Omental fat pad (tissue), 4 donors: Measurements from ENCODE around the gene CIT. TPM values are rescaled to one million over a fixed set of nuclear protein-coding genes. Genes with fewer than 3 reads are reported as not detected.
"Not testable (repeated sequence)": the region's sequence is repeated elsewhere in the genome, so short reads cannot be mapped to it uniquely, and the experiment has no call there.

ENCODE experiments used
- ATAC-seq: fragments of 150-250 bp; one replicate; pipeline ENCODE4 v1.9.1; 2016; ENCODE audit warnings: mild to moderate bottlenecking, moderate library complexity; ENCODE audit not compliant: low FRiP score
- DNase-seq: peaks from one replicate; pipeline ENCODE4 v3.0.0-alpha.2; 2019; ENCODE audit warnings: low spot score
- CTCF ChIP-seq, 3 donors: fragments of 450-650 bp; IDR thresholded peaks; one replicate each; pipeline ENCODE4 v1.5.1; 2016 to 2017; ENCODE audit warnings: antibody characterized with exemption in 3 of 3, mild to moderate bottlenecking in 3 of 3, moderate library complexity in 2 of 3
- total RNA-seq, 4 donors: library from RNA; depleted of rRNA; stranded (reverse); fragments of >200 nt; gene quantifications; one replicate each; pipeline ENCODE4 v1.1.0, GENCODE V29; 2016

The CIT gene
- total RNA-seq, 4 donors from 2014 or later, result 0.93 to 4.3 (median 3.4) TPM

GRCh38 chr12:119885549-119885948, 8.4 kb upstream of the CIT start:
- no peak for TF ChIP-seq CTCF (IDR thresholded peaks at IDR 0.05)
- ATAC-seq (no peak), DNase-seq (no peak)

- not testable (repeated sequence) for DNase-seq, ATAC-seq
Measured at GRCh38 chr12:119883791-119884190, 6.7 kb upstream of the CIT start.

- TF ChIP-seq CTCF (IDR thresholded peaks at IDR 0.05), result no peak
- ATAC-seq, result no peak
- no peak for DNase-seq
Measured at GRCh38 chr12:119883237-119883636, 6.1 kb upstream of the CIT start.

- ATAC-seq (no peak), DNase-seq (no peak)
- TF ChIP-seq CTCF (IDR thresholded peaks at IDR 0.05), result no peak
Measured at GRCh38 chr12:119877639-119877948, 474 bp upstream of the CIT start.

- ATAC-seq, result no peak
- no peak for DNase-seq
- TF ChIP-seq CTCF (IDR thresholded peaks at IDR 0.05), result no peak
Measured at GRCh38 chr12:119870457-119870856, 6.7 kb downstream of the CIT start.

GRCh38 chr12:119869720-119870119, 7.4 kb downstream of the CIT start:
- no peak for ATAC-seq
- no peak for TF ChIP-seq CTCF (IDR thresholded peaks at IDR 0.05)
- DNase-seq, result no peak

GRCh38 chr12:119868992-119869391, 8.1 kb downstream of the CIT start:
- DNase-seq (no peak), ATAC-seq (no peak)
- no peak for TF ChIP-seq CTCF (IDR thresholded peaks at IDR 0.05)

- TF ChIP-seq CTCF (IDR thresholded peaks at IDR 0.05), result no peak
- ATAC-seq, result no peak
- DNase-seq, result no peak
Measured at GRCh38 chr12:119864591-119864990, 12.5 kb downstream of the CIT start.
